Liver (tissue), 9 donors: ENCODE results near the gene CDH23. TPM values are rescaled to one million over a fixed set of nuclear protein-coding genes. Genes with fewer than 3 reads are reported as not detected.

ENCODE experiments used
- DNase-seq: peaks from one replicate; pipeline ENCODE4 v3.0.0-alpha.2; 2017; ENCODE audit warnings: low spot score
- H3K27ac ChIP-seq, 2 donors: one replicate each; pipeline ENCODE4 v1.7.0; 2013; ENCODE audit warnings: inconsistent platforms in 2 of 2, low read length in 2 of 2, control low read depth in 1 of 2, low read depth in 1 of 2, mild to moderate bottlenecking in 1 of 2
- H3K27me3 ChIP-seq, 4 donors: one replicate each; pipeline versions ENCODE4 v1.6.1 to v1.7.0; 2013; ENCODE audit warnings: low read length in 3 of 4, inconsistent platforms in 1 of 4, mild to moderate bottlenecking in 1 of 4, moderate library complexity in 1 of 4; ENCODE audit not compliant: control insufficient read depth in 4 of 4, insufficient read depth in 4 of 4
- H3K36me3 ChIP-seq, 4 donors: one replicate each; pipeline versions ENCODE4 v1.6.1 to v1.7.0; 2013; ENCODE audit warnings: low read length in 3 of 4, mild to moderate bottlenecking in 3 of 4, low read depth in 1 of 4, moderate library complexity in 1 of 4; ENCODE audit not compliant: control insufficient read depth in 4 of 4, insufficient read depth in 3 of 4
- H3K4me1 ChIP-seq, 4 donors: one replicate each; pipeline versions ENCODE4 v1.6.1 to v1.7.0; 2013; ENCODE audit warnings: low read length in 3 of 4, mild to moderate bottlenecking in 3 of 4, moderate library complexity in 1 of 4; ENCODE audit not compliant: control insufficient read depth in 4 of 4, insufficient read depth in 4 of 4
- H3K4me3 ChIP-seq, 3 donors: one replicate each; pipeline versions ENCODE4 v1.6.1 to v1.7.0; 2013; ENCODE audit warnings: low read length in 3 of 3, control low read depth in 1 of 3, low read depth in 1 of 3, mild to moderate bottlenecking in 1 of 3
- H3K9ac ChIP-seq, 2 donors: one replicate each; pipeline ENCODE4 v1.7.0; 2013; ENCODE audit warnings: low read length in 2 of 2, mild to moderate bottlenecking in 2 of 2, moderate library complexity in 2 of 2, control low read depth in 1 of 2, low read depth in 1 of 2
- H3K9me3 ChIP-seq, 4 donors: one replicate each; pipeline versions ENCODE4 v1.6.1 to v1.7.0; 2013; ENCODE audit warnings: low read length in 3 of 4; ENCODE audit not compliant: control insufficient read depth in 4 of 4
- EGR1 ChIP-seq, 2 donors: IDR thresholded peaks; 2 replicates each; pipeline ENCODE4 v1.6.1; 2016 to 2018; ENCODE audit warnings: antibody characterized with exemption in 2 of 2, low read depth in 2 of 2
- FOXA1 ChIP-seq: IDR thresholded peaks from 2 replicates; pipeline ENCODE4 v1.6.1; 2016; ENCODE audit warnings: antibody characterized with exemption
- GABPA ChIP-seq, 2 donors: IDR thresholded peaks in 1 of 2; conservative IDR thresholded peaks in 1 of 2; 2 replicates each; pipeline ENCODE4 v1.6.1; 2016; ENCODE audit warnings: antibody characterized with exemption in 2 of 2, mild to moderate bottlenecking in 1 of 2, moderate library complexity in 1 of 2
- HNF4A ChIP-seq, 2 donors: conservative IDR thresholded peaks; 2 replicates each; pipeline ENCODE4 v1.6.1; 2016; ENCODE audit warnings: antibody characterized with exemption in 2 of 2, mild to moderate bottlenecking in 2 of 2
- HNF4G ChIP-seq: IDR thresholded peaks from 2 replicates; pipeline ENCODE4 v1.6.1; 2016; ENCODE audit warnings: antibody characterized with exemption
- JUND ChIP-seq, 2 donors: IDR thresholded peaks; 2 replicates each; pipeline ENCODE4 v1.6.1; 2016; ENCODE audit warnings: antibody characterized with exemption in 2 of 2
- NR2F2 ChIP-seq: IDR thresholded peaks from 2 replicates; pipeline ENCODE4 v1.6.1; 2016; ENCODE audit warnings: antibody characterized with exemption
- RAD21 ChIP-seq, 2 donors: IDR thresholded peaks; 2 replicates each; pipeline ENCODE4 v1.6.1; 2016; ENCODE audit warnings: antibody characterized with exemption in 2 of 2, mild to moderate bottlenecking in 2 of 2
- RXRA ChIP-seq, 2 donors: IDR thresholded peaks; 2 replicates each; pipeline ENCODE4 v1.6.1; 2017 to 2018; ENCODE audit warnings: antibody characterized with exemption in 2 of 2, mild to moderate bottlenecking in 1 of 2
- SP1 ChIP-seq: IDR thresholded peaks from 2 replicates; pipeline ENCODE4 v1.6.1; 2018; ENCODE audit warnings: antibody characterized with exemption, mild to moderate bottlenecking
- TAF1 ChIP-seq: conservative IDR thresholded peaks from 2 replicates; pipeline ENCODE4 v1.6.1; 2016; ENCODE audit warnings: antibody characterized with exemption, mild to moderate bottlenecking
- YY1 ChIP-seq: IDR thresholded peaks from 2 replicates; pipeline ENCODE4 v1.6.1; 2016; ENCODE audit warnings: antibody characterized with exemption, mild to moderate bottlenecking
- WGBS: extraction: QIAGEN DNeasy Blood & Tissue Kit; methylation state at CpG from one replicate; pipeline ENCODE4 v1.1.7; 2013; 5-methylcytosine and 5-hydroxymethylcytosine counted together
- polyA plus RNA-seq, 2 donors: library from polyadenylated mRNA; stranded (reverse) in 1 of 2; unstranded in 1 of 2; fragments of 200-250 nt in 1 of 2; fragments of >200 nt in 1 of 2; fragmentation: Nextera tagmentation in 1 of 2; extraction: Ambion mirVana in 1 of 2; gene quantifications; one replicate each; pipeline versions ENCODE4 v1.2.1 to v1.2.3, GENCODE V29; 2013 to 2015
- total RNA-seq, 2 donors: library from RNA; depleted of rRNA; stranded (reverse); fragments of >200 nt; gene quantifications; one replicate each; pipeline ENCODE4 v1.2.3, GENCODE V29; 2014
- TF ChIP-seq, protein P1 (sequence below): IDR thresholded peaks from 2 replicates; pipeline ENCODE4 v1.6.1; 2016; ENCODE audit warnings: antibody characterized with exemption, mild to moderate bottlenecking
- TF ChIP-seq, protein P2 (sequence below): IDR thresholded peaks from 2 replicates; pipeline ENCODE4 v1.6.1; 2016; ENCODE audit warnings: antibody characterized with exemption
- TF ChIP-seq, protein P3 (sequence below): IDR thresholded peaks from 2 replicates; pipeline ENCODE4 v1.6.1; 2016; ENCODE audit warnings: antibody characterized with exemption
- TF ChIP-seq, protein P4 (sequence below): fragments of 150-350 bp; IDR thresholded peaks from 2 replicates; pipeline ENCODE4 v1.5.1; 2017; ENCODE audit warnings: improper control_type of control experiment, low read depth, low read length; ENCODE audit not compliant: missing input control
- TF ChIP-seq, protein P5 (sequence below): IDR thresholded peaks from 2 replicates; pipeline ENCODE4 v1.6.1; 2016; ENCODE audit warnings: antibody characterized with exemption
- donor health status: healthy.
- donor health status: healthy.
- donor health status: healthy.
- donor health status: healthy.
- donor health status: healthy.

CDH23 gene
- total and polyA plus RNA-seq, 4 donors, result 1.5 to 4.7 (median 3.4) TPM

DNA sequence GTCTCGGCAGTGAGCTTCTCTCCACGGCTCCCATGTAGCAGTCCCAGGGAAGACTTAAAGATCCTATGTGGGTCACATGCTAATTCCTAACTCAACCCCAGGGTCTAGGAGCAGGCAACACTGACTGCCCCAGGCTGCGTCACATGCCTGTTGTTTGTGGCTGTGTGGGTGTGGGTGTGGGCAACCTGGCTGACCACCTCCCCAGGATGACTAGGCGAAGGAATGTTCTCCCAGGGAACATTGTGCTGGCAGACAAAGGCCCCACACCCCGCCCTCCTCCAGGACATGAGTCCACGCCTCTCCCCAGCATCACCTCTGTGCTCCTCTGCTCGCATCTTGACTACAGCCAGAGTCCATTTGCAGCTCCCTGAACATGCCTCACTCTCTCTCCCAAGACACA is 47.3 kb upstream of the CDH23 start:
- no peaks in the 10 kb centered on the region for H3K9me3 ChIP-seq
- WGBS, result 97% methylated on average over 7 of the region's 7 CpGs
- H3K9ac ChIP-seq, result no peak overlapping the region
- no peak overlapping the region for H3K27ac ChIP-seq
- TF ChIP-seq HNF4G, result no peak
- TF ChIP-seq, protein P1, sequence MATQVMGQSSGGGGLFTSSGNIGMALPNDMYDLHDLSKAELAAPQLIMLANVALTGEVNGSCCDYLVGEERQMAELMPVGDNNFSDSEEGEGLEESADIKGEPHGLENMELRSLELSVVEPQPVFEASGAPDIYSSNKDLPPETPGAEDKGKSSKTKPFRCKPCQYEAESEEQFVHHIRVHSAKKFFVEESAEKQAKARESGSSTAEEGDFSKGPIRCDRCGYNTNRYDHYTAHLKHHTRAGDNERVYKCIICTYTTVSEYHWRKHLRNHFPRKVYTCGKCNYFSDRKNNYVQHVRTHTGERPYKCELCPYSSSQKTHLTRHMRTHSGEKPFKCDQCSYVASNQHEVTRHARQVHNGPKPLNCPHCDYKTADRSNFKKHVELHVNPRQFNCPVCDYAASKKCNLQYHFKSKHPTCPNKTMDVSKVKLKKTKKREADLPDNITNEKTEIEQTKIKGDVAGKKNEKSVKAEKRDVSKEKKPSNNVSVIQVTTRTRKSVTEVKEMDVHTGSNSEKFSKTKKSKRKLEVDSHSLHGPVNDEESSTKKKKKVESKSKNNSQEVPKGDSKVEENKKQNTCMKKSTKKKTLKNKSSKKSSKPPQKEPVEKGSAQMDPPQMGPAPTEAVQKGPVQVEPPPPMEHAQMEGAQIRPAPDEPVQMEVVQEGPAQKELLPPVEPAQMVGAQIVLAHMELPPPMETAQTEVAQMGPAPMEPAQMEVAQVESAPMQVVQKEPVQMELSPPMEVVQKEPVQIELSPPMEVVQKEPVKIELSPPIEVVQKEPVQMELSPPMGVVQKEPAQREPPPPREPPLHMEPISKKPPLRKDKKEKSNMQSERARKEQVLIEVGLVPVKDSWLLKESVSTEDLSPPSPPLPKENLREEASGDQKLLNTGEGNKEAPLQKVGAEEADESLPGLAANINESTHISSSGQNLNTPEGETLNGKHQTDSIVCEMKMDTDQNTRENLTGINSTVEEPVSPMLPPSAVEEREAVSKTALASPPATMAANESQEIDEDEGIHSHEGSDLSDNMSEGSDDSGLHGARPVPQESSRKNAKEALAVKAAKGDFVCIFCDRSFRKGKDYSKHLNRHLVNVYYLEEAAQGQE, result no peak
- TF ChIP-seq JUND (IDR thresholded peaks at IDR 0.05), result no peak
- TF ChIP-seq, protein P2, sequence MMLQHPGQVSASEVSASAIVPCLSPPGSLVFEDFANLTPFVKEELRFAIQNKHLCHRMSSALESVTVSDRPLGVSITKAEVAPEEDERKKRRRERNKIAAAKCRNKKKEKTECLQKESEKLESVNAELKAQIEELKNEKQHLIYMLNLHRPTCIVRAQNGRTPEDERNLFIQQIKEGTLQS, result no peak
- no peak for TF ChIP-seq EGR1 (IDR thresholded peaks at IDR 0.05; ENCODE audit: low read depth in 2 of 2)
- no peak for TF ChIP-seq FOXA1
- TF ChIP-seq, protein P3, sequence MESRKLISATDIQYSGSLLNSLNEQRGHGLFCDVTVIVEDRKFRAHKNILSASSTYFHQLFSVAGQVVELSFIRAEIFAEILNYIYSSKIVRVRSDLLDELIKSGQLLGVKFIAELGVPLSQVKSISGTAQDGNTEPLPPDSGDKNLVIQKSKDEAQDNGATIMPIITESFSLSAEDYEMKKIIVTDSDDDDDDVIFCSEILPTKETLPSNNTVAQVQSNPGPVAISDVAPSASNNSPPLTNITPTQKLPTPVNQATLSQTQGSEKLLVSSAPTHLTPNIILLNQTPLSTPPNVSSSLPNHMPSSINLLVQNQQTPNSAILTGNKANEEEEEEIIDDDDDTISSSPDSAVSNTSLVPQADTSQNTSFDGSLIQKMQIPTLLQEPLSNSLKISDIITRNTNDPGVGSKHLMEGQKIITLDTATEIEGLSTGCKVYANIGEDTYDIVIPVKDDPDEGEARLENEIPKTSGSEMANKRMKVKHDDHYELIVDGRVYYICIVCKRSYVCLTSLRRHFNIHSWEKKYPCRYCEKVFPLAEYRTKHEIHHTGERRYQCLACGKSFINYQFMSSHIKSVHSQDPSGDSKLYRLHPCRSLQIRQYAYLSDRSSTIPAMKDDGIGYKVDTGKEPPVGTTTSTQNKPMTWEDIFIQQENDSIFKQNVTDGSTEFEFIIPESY, result no peak
- no peak for TF ChIP-seq SP1
- TF ChIP-seq, protein P4, sequence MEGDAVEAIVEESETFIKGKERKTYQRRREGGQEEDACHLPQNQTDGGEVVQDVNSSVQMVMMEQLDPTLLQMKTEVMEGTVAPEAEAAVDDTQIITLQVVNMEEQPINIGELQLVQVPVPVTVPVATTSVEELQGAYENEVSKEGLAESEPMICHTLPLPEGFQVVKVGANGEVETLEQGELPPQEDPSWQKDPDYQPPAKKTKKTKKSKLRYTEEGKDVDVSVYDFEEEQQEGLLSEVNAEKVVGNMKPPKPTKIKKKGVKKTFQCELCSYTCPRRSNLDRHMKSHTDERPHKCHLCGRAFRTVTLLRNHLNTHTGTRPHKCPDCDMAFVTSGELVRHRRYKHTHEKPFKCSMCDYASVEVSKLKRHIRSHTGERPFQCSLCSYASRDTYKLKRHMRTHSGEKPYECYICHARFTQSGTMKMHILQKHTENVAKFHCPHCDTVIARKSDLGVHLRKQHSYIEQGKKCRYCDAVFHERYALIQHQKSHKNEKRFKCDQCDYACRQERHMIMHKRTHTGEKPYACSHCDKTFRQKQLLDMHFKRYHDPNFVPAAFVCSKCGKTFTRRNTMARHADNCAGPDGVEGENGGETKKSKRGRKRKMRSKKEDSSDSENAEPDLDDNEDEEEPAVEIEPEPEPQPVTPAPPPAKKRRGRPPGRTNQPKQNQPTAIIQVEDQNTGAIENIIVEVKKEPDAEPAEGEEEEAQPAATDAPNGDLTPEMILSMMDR, result no peak
- TF ChIP-seq TAF1, result no peak
- no peak for TF ChIP-seq HNF4A (conservative IDR thresholded peaks at IDR 0.05)
- no peak for TF ChIP-seq GABPA (IDR thresholded peaks at IDR 0.05 in 1 of 2, conservative IDR thresholded peaks at IDR 0.05 in 1 of 2)
- TF ChIP-seq RXRA (IDR thresholded peaks at IDR 0.05), result no peak
- no peak for TF ChIP-seq RAD21 (IDR thresholded peaks at IDR 0.05)
- no peak for TF ChIP-seq NR2F2
- TF ChIP-seq, protein P5, sequence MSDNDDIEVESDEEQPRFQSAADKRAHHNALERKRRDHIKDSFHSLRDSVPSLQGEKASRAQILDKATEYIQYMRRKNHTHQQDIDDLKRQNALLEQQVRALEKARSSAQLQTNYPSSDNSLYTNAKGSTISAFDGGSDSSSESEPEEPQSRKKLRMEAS, result no peak
- TF ChIP-seq YY1, result no peak
- DNase-seq, result no peak
- no peak overlapping the region for H3K4me3 ChIP-seq
- no peaks in the 10 kb centered on the region for H3K27me3 ChIP-seq
- no peaks in the 10 kb centered on the region for H3K36me3 ChIP-seq
- H3K4me1 ChIP-seq, result peaks cover 15 to 48% (median 35%) of the 10 kb centered on the region in 4 donors

DNA sequence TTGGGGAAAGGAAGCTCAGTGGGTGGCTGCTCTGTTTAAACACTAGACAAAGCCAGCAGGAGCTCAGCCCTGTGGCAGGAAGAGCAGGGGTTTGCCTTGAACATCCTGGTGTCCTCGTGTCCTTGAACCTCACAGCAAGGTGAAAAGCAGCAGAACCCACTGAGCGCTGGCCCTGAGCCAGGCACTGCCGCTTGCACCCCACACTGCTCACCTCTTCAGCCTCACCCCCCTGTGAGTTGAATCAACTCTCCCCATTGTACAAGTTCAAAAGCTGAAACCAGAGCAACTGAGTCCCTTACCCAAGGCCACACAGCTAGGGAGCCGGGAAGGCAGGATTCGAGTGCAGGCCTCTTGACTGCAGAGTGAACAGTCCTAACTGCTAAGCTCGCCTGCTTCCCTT is 45.6 kb upstream of the CDH23 start:
- H3K27me3 ChIP-seq, result no peaks in the 10 kb centered on the region
- H3K36me3 ChIP-seq, result no peaks in the 10 kb centered on the region
- WGBS, result 93% methylated on average over 6 of the region's 6 CpGs
- TF ChIP-seq NR2F2 (no peak), FOXA1 (no peak), RAD21 (IDR thresholded peaks at IDR 0.05) (no peak), RXRA (IDR thresholded peaks at IDR 0.05) (no peak), EGR1 (IDR thresholded peaks at IDR 0.05; ENCODE audit: low read depth in 2 of 2) (no peak), GABPA (IDR thresholded peaks at IDR 0.05 in 1 of 2, conservative IDR thresholded peaks at IDR 0.05 in 1 of 2) (no peak), TAF1 (no peak), SP1 (no peak), YY1 (no peak), HNF4A (conservative IDR thresholded peaks at IDR 0.05) (no peak)
- TF ChIP-seq, protein P2, result no peak
- TF ChIP-seq, protein P3, result no peak
- TF ChIP-seq, protein P1, result no peak

More for the DNA sequence above, 45.6 kb upstream of the CDH23 start:
- Histone ChIP-seq H3K4me1 (peaks cover 5 to 37% (median 30%) of the 10 kb centered on the region in 4 donors), H3K9ac (no peak overlapping the region), H3K9me3 (no peaks in the 10 kb centered on the region), H3K27ac (no peak overlapping the region), H3K4me3 (no peak overlapping the region)
- DNase-seq, result no peak
